Measurements from ENCODE around the gene VIT.
"Not testable (repeated sequence)": the region's sequence is repeated elsewhere in the genome, so short reads cannot be mapped to it uniquely, and the experiment has no call there.

Gene VIT

DNA sequence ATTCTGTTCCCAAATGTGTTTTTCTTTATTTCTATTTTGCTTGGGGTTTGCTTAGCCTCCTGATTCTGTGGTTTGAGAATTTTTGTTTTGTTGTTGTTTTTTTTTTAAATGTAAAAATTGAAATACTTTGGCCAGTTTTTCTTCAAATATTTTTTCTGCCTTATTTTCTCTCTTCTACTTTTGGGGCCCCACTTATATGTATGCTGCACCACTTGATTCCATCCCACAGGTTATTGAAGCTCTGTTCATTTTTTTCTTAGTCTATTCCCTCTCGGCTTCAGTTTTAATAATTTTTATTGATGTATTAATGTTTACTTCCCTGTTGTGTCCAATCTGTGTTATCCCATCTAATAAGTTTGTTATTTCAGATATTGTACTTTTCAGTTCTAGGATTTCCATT lies 17.7 kb upstream of the VIT start:
- H3K27ac ChIP-seq: no peak overlapping the region
- TF ChIP-seq, protein P1, sequence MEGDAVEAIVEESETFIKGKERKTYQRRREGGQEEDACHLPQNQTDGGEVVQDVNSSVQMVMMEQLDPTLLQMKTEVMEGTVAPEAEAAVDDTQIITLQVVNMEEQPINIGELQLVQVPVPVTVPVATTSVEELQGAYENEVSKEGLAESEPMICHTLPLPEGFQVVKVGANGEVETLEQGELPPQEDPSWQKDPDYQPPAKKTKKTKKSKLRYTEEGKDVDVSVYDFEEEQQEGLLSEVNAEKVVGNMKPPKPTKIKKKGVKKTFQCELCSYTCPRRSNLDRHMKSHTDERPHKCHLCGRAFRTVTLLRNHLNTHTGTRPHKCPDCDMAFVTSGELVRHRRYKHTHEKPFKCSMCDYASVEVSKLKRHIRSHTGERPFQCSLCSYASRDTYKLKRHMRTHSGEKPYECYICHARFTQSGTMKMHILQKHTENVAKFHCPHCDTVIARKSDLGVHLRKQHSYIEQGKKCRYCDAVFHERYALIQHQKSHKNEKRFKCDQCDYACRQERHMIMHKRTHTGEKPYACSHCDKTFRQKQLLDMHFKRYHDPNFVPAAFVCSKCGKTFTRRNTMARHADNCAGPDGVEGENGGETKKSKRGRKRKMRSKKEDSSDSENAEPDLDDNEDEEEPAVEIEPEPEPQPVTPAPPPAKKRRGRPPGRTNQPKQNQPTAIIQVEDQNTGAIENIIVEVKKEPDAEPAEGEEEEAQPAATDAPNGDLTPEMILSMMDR (IDR thresholded peaks at IDR 0.05): no peak
- no peak for TF ChIP-seq ZFX (IDR thresholded peaks at IDR 0.05; ENCODE audit: borderline replicate concordance)

DNA sequence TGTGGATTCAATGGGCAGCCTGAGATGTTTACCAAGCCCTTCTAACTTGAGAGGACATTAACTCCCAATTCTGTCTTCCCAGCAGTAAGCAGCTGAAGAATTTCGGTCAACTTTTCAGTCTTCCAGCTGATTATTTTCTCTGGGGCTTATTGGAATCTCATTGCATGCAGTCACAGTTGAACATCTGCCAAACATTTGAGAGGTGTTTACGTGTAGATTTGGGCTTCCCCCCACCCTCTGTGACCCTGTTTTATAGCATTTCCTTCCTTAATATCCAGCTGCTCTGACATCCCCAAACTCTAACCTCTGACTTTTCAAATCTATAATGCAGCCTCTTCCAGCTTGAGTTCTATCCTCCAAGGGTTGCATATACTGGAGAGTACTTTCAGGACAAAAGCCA lies 16.5 kb upstream of the VIT start:
- no peak overlapping the region for H3K27ac ChIP-seq
- TF ChIP-seq, protein P1 (IDR thresholded peaks at IDR 0.05): no peak
- no peak for TF ChIP-seq ZFX (IDR thresholded peaks at IDR 0.05; ENCODE audit: borderline replicate concordance)

DNA sequence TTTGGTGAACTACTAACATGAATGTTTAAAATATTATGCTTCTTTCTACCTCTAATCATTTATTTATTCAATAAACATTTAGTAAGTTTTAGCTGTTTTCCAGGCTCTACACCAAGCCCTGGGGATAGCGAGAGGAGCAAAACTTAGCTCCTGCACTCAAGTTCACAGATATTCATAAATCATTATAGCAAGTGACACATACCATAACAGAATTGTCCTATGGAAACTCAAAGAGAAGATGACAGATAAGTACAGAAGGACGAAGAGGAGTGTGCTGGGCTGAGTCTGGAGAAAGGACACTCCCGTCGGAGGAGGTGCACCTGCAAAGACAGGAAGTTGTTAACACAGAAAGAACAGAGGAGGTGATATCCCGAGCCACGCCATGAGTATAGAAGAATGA lies 13.9 kb upstream of the VIT start:
- TF ChIP-seq, protein P1 (IDR thresholded peaks at IDR 0.05): no peak
- TF ChIP-seq ZFX (IDR thresholded peaks at IDR 0.05; ENCODE audit: borderline replicate concordance): no peak
- no peak overlapping the region for H3K27ac ChIP-seq

DNA sequence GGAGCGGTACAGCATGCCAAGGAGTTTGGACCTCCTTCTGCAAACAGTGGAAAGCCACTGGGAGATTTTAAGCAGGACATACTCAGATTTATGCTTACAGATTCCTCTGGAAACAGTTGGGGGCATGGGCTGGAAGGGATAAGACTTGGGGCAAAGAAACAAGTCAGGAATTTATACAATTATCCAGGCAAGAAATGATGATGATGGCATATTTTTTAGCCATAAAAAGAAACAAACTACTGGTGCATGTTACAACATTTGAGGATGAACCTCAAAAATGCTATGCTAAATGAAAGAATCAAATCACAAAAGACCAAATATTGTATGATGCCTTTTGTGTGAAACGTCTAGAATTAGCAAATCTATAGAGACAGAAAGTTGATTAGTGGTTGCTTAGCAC lies 13.5 kb upstream of the VIT start:
- no peak overlapping the region for H3K27ac ChIP-seq
- TF ChIP-seq, protein P1 (IDR thresholded peaks at IDR 0.05): no peak
- no peak for TF ChIP-seq ZFX (IDR thresholded peaks at IDR 0.05; ENCODE audit: borderline replicate concordance)

DNA sequence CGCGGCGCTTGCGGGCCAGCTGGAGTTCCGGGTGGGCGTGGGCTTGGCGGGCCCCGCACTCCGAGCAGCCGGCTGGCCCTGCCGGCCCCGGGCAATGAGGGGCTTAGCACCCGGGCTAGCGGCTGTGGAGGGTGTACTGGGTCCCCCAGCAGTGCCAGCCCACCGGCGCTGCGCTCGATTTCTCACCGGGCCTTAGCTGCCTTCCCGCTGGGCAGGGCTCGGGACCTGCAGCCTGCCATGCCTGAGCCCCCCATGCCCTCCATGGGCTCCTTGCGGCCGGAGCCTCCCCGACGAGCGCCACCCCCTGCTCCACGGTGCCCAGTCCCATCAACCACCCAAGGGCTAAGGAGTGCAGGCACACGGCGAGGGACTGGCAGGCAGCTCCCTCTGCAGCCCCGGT lies 8.2 kb upstream of the VIT start:
- H3K27ac ChIP-seq: not testable (repeated sequence)

DNA sequence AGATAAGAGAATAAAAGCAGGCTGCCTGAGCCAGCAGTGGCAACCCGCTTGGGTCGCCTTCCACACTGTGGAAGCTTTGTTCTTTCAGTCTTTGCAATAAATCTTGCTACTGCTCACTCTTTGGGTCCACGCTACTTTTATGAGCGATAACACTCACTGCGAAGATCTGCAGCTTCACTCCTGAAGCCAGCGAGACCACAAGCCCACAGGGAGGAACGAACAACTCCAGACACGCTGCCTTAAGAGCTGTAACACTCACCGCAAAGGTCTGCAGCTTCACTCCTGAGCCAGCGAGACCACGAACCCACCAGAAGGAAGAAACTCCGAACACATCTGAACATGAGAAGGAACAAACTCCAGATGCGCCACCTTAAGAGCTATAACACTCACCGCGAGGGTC lies 7.5 kb upstream of the VIT start:
- H3K27ac ChIP-seq: not testable (repeated sequence)

DNA sequence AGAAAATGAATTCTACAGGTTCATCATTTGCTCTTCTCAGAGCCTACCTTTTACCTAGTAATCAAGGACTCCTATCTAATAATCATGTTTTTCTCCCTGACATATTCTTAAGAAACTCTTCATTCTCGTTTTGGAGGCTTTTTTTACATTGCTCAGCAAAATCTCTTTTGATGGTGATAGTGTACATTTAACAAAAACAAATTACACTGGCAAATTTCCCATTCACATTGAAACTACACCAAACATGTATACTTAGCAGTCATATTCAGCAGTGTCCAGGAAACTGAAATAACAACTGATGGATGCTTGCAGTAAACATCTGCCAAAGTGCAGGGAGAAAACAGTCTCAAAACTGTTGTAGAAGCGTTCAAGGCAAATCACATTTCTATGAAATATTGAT lies 4.4 kb upstream of the VIT start:
- TF ChIP-seq ZFX (IDR thresholded peaks at IDR 0.05; ENCODE audit: borderline replicate concordance): no peak
- TF ChIP-seq, protein P1 (IDR thresholded peaks at IDR 0.05): no peak
- no peak overlapping the region for H3K27ac ChIP-seq

DNA sequence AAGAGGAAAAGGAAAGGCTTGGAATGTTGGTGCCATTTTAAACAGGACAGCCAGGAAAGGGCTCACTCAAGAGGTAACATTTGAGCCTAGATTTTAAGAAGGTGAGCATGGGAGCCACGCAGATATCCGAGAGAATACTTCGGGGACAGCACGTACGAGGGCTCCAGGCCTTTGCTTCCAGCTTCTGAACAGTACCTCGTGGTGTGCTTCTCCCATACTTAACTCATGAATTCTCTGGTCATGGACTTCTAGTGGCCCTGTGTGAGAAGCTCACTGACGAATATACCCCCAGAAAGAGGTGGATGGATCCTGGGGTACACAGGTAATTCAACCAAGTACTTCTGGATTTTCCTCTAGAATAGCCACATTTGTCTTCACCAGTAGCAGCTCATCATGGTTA lies 2.7 kb upstream of the VIT start:
- no peak overlapping the region for H3K27ac ChIP-seq
- TF ChIP-seq ZFX (IDR thresholded peaks at IDR 0.05; ENCODE audit: borderline replicate concordance): no peak
- TF ChIP-seq, protein P1 (IDR thresholded peaks at IDR 0.05): no peak
